Measurements from ENCODE around the gene PRR19.

Gene PRR19

DNA sequence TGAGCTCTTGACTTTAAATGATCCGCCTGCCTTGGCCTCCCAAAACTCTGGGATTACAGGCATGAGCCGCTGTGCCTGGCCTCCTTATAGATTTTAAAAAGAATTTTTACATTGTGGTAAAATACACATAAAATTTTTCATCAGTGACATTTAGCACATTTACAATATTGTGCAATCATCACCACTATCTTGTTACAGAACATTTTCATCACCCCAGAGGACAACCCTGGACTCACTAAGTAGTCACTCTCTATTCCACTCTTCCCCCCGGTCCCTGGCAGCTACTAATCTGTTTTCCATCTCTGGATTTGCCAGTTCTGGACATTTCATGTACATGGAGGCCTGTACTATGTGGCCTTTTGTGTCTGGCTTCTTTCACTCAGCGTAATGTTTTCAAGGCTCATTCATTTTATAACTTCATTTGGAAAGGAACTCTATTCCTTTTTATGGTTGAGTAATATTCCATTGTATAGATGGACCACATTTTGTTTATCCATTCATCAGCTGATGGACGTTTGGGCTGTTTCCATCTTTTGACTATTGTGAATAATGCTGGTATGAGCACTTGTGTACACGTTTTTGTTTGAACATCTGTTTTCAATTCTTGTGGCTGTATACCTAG, 43.4 kb downstream of the PRR19 start:
- no peak for DNase-seq (ENCODE audit: extremely low read depth in 1 of 2, low read depth in 1 of 2)

DNA sequence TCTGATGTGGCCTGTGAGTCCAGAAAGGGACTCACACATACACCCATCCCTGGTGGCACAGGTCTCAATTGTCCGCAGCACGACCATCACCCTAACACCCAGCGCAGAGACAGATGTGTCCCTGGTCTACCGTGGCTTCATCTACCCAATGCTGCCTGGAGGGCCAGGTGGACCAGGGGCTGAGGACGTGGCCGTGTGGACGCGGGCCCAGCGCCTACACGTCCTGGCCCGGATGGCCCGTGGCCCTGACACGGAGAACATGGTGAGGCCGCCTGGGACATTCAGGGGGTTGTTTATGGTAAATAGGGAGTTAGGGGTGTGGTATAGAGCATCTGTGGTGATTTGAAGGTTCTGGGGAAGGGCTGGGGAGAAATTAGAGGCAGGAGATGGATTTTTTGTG, 46.3 kb downstream of the PRR19 start:
- no peak for DNase-seq (ENCODE audit: extremely low read depth in 1 of 2, low read depth in 1 of 2)

DNA sequence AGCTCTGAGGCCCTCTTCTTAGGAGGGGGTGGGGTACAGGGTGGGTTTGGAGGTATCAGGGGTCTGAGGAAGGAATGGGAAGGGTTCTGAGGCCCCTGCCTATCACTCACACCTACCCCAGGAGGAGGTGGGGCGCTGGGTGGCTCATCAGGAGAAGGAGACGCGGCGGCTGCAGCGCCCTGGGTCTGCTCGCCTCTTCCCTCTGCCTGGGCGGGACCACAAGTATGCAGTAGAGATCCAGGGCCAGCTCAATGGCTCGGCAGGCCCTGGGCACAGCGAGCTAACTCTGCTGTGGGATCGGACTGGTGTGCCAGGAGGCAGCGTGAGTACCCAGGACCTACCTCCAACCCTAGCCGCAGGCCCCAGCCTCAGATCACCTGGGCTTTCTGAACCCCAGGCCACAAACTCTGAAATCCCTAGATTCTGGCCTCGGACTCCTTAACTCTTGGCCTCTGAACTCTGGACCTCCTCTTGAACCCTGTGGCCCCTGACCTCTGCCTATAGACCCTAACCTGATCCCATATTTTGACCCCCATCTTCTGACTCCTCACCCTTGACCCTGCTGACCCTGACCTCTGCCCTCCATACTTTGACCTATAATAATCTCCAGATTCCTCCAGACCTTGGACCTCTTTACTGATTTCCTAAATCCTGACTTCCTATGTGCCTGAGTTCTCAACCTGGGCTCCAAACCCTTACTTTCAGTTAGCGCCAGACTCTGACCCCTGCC, 47.6 kb downstream of the PRR19 start:
- no peak for DNase-seq (ENCODE audit: extremely low read depth in 1 of 2, low read depth in 1 of 2)

DNA sequence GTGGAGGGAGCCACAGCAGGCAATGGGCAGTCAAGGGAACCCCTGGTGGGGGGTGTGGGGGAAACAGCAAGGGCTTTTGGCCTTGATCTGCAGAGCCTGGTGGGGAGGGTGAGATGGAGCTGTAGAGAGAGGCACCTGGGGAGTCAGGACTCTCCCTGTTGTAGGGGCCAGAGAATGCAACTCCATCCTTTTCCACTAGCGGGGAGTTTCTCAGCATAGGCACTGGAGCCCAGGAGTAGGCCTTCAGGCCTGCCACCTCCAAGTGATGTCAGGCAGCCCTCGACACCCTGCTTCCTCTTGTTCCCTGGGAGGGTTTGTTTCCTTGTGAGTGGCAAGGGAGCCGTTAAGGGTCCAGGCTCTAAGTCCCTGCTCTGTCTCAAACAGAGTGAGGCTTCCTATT, 48.5 kb downstream of the PRR19 start:
- DNase-seq (ENCODE audit: extremely low read depth in 1 of 2, low read depth in 1 of 2) = no peak

- DNase-seq (ENCODE audit: extremely low read depth in 1 of 2, low read depth in 1 of 2) = no peak
Measured at GRCh38 chr19:42351079-42351735, 49.3 kb downstream of the PRR19 start.

DNA sequence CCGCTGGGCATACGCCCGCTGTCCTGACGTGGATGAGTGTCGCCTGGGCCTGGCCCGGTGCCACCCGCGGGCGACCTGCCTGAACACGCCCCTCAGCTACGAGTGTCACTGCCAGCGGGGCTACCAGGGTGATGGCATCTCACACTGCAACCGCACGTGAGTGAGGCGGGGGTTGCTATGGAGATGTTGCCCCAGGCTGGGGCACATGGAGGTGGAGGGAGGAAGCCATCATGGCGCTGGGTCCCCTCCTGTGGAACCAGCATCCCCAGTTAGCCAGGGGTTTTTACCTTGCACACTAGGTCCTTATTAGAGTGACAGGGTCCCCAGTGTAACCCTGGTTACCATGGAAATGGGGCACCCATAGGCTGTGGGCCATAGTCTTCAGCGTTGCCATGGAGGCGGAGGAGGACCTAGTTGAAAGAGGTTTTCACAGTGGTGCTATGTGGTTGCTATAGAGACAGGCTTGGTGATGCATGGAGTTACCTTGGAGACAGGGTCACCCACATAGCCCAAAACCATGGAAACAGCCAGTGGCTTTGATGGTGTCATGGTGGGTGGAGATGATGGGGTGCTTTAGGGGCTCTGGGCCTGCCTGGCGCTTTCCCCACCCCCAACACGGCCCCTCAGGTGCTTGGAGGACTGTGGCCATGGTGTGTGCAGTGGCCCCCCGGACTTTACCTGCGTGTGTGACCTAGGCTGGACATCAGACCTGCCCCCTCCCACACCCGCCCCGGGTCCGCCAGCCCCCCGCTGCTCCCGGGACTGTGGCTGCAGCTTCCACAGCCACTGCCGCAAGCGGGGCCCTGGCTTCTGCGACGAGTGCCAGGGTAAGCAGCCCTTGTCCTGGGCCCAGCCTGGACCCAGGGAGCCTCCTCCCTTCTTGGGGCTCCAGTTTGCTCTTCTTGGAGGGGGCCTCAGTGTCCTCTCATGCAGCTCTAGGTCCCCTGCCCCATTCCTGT, 50.6 kb downstream of the PRR19 start:
- DNase-seq (ENCODE audit: extremely low read depth in 1 of 2, low read depth in 1 of 2) = no peak

- DNase-seq (ENCODE audit: extremely low read depth in 1 of 2, low read depth in 1 of 2) = no peak
Measured at GRCh38 chr19:42353341-42354015, 51.5 kb downstream of the PRR19 start.

DNA sequence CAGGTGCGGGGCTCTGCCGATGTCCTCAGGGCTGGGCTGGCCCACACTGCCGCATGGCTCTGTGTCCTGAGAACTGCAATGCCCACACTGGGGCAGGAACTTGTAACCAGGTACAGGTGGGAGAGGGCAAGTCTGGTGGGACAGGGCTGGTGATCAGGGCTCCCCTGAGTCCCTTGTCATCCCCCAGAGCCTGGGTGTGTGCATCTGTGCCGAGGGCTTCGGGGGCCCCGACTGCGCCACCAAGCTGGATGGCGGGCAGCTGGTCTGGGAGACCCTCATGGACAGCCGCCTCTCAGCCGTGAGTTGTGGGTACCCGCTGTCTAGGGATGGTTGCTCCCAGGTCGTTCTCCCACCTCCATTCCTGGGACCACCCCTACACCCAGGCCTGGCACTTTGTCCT, 54.0 kb downstream of the PRR19 start:
- DNase-seq (ENCODE audit: extremely low read depth in 1 of 2, low read depth in 1 of 2) = no peak

DNA sequence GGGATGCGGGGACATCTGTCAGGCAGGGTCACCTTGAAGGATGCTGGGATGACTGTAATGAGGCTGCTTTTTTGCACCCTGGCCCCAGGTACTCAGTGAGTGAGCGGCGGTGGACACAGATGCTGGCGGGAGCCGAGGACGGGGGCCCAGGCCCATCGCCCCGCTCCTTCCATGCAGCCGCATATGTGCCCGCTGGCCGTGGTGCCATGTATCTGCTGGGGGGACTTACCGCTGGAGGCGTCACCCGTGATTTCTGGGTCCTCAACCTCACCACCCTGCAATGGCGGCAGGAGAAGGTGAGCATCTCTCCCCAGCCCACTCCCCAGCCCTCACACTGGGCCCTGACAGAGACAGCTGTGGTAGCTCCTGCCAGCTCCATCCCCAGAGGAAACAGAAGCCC, 54.8 kb downstream of the PRR19 start:
- DNase-seq (ENCODE audit: extremely low read depth in 1 of 2, low read depth in 1 of 2) = no peak

- DNase-seq (ENCODE audit: extremely low read depth in 1 of 2, low read depth in 1 of 2) = no peak
Measured at GRCh38 chr19:42357290-42357689, 55.4 kb downstream of the PRR19 start.
